Measurements from ENCODE around the gene MCM10. TPM values are rescaled to one million over a fixed set of nuclear protein-coding genes. Genes with fewer than 3 reads are reported as not detected.

MCM10 gene
- total and polyA plus RNA-seq, 10 of the 15 experiments (the other 5 are each of a cell fraction or from before 2014, with no cell fraction given), result 5.8 to 35.1 (median 23.7) TPM

DNA sequence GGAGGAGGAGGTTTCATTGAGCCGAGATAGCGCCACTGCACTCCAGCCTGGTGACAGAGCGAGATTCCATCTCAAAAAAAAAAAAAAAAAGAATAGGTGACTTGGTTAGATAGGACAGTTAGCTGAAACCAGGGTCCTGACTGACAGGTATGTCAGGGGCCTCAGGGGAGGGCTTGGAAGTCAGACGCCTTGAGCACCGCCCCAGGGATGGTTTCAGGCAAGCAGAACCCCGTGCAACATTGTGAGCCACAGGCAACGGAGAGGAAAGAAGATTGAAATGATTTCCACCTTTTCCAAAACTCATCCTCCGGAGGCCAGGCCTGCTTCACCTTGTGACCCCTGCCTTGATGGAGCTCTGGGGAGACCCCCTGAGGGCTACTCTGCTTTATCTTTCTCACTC, 64.2 kb downstream of the MCM10 start (continued):
- TF ChIP-seq ZNF622 (IDR thresholded peaks at IDR 0.05), result no peak

DNA sequence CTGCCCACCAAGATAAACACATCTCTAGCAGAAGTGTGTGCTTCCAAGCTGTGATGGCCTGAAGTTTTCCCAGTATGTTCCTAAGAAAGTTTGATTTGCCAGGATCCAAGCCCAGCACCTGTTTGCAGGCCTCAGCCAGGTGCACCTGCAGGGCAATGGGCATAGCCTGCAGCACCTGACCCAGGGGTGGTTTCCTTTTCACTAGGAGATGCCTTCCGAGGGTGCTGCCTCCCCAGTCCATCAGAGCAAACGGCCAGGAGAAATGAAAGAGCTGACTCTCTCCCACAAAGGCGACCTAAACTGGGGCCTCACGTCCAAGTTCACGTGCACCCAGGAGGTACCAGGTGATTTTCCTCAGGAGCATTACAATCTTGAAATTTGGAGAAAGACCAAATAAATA, 65.7 kb downstream of the MCM10 start:
- H3K36me3 ChIP-seq (ENCODE audit: control insufficient read depth in 2 of 2, insufficient read depth in 2 of 2, low read length in 1 of 2), result no peaks in the 10 kb centered on the region
- WGBS (ENCODE audit: insufficient coverage, insufficient replicate concordance, low lambda C conversion rate, missing lambda C conversion rate), result 19% methylated on average over 5 of the region's 5 CpGs
- BruUV-seq (replicated peaks), result no TSS peak
- no peaks in the 10 kb centered on the region for H3K9me3 ChIP-seq (replicated peaks; ENCODE audit: control insufficient read depth, insufficient read depth, low read length)
- ATAC-seq, result no peak
- no peak overlapping the region for H3K4me2 ChIP-seq (ENCODE audit: control insufficient read depth, insufficient read depth)
- CTCF ChIA-PET, result no interaction called here
- no peak for DNase-seq (ENCODE audit: low read depth, low spot score)
- SMC1A ChIA-PET (ENCODE audit: uncharacterized antibody, unreplicated experiment), result no interaction called here
- FAIRE-seq, result no peak
- in situ Hi-C loops (cut with MboI) (no loop called here), intact Hi-C loops (cut with micrococcal nuclease; ENCODE audit: unreplicated experiment) (no loop called here)
- no peaks in the 10 kb centered on the region for H3K4me1 ChIP-seq (ENCODE audit: control insufficient read depth, insufficient read depth, low read length)
- POLR2A ChIA-PET, result interaction anchor here (0.6 kb wide), 1 partner anchor 189 kb away, joined by 3 read pairs; no protein-coding TSS in a partner anchor
- H4K20me1 ChIP-seq (ENCODE audit: control insufficient read depth, insufficient read depth), result no peaks in the 10 kb centered on the region
- H3K27ac ChIP-seq (ENCODE audit: control insufficient read depth, insufficient read depth), result no peak overlapping the region
- RAD21 ChIA-PET (ENCODE audit: unreplicated experiment), result interaction anchor here (0.6 kb wide), 1 partner anchor 878 kb away, joined by 3 read pairs; no protein-coding TSS in a partner anchor
- no peak overlapping the region for H3K4me3 ChIP-seq
- H3K9ac ChIP-seq (ENCODE audit: control insufficient read depth, insufficient read depth, low read length), result no peak overlapping the region
- no peak overlapping the region for H2AFZ ChIP-seq (ENCODE audit: control insufficient read depth, low read depth, low read length)
- TF ChIP-seq SMAD5 (IDR thresholded peaks at IDR 0.05; ENCODE audit: low read depth), result no peak
- TF ChIP-seq, protein P1, sequence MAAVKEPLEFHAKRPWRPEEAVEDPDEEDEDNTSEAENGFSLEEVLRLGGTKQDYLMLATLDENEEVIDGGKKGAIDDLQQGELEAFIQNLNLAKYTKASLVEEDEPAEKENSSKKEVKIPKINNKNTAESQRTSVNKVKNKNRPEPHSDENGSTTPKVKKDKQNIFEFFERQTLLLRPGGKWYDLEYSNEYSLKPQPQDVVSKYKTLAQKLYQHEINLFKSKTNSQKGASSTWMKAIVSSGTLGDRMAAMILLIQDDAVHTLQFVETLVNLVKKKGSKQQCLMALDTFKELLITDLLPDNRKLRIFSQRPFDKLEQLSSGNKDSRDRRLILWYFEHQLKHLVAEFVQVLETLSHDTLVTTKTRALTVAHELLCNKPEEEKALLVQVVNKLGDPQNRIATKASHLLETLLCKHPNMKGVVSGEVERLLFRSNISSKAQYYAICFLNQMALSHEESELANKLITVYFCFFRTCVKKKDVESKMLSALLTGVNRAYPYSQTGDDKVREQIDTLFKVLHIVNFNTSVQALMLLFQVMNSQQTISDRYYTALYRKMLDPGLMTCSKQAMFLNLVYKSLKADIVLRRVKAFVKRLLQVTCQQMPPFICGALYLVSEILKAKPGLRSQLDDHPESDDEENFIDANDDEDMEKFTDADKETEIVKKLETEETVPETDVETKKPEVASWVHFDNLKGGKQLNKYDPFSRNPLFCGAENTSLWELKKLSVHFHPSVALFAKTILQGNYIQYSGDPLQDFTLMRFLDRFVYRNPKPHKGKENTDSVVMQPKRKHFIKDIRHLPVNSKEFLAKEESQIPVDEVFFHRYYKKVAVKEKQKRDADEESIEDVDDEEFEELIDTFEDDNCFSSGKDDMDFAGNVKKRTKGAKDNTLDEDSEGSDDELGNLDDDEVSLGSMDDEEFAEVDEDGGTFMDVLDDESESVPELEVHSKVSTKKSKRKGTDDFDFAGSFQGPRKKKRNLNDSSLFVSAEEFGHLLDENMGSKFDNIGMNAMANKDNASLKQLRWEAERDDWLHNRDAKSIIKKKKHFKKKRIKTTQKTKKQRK (IDR thresholded peaks at IDR 0.05; ENCODE audit: low read depth, low read length), result no peak
- no peak for TF ChIP-seq JUNB (IDR thresholded peaks at IDR 0.05)
- no peak for TF ChIP-seq SMAD1 (IDR thresholded peaks at IDR 0.05; ENCODE audit: low read depth, partially characterized antibody)
- TF ChIP-seq EGR1 (IDR thresholded peaks at IDR 0.05; ENCODE audit: borderline replicate concordance in 1 of 2, low read depth in 2 of 2, low read length in 2 of 2), result no peak
- no peak for TF ChIP-seq NR2F1 (conservative IDR thresholded peaks at IDR 0.05)
- no peak for TF ChIP-seq LARP7 (IDR thresholded peaks at IDR 0.05)
- TF ChIP-seq FOXK2 (IDR thresholded peaks at IDR 0.05), result no peak
- TF ChIP-seq, protein P2, sequence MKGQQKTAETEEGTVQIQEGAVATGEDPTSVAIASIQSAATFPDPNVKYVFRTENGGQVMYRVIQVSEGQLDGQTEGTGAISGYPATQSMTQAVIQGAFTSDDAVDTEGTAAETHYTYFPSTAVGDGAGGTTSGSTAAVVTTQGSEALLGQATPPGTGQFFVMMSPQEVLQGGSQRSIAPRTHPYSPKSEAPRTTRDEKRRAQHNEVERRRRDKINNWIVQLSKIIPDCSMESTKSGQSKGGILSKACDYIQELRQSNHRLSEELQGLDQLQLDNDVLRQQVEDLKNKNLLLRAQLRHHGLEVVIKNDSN (IDR thresholded peaks at IDR 0.05; ENCODE audit: borderline replicate concordance, extremely low read length, insufficient read depth, low read depth, low read length), result no peak
- H3K79me2 ChIP-seq (ENCODE audit: control insufficient read depth, insufficient read depth, low read length), result no peaks in the 10 kb centered on the region
- H3K27me3 ChIP-seq (replicated peaks in 1 of 2; ENCODE audit: control insufficient read depth in 2 of 2, insufficient read depth in 2 of 2, low read length in 1 of 2), result no peaks in the 10 kb centered on the region

Data from GM12878 (cell line).